Loucy (cell line): Measurements from ENCODE around the gene KIRREL3.

ENCODE experiments used
- CTCF ChIP-seq: fragments of 200-600 bp; sonication (generic); conservative IDR thresholded peaks from 2 replicates; pipeline ENCODE4 v1.5.1; 2014; ENCODE audit warnings: mild to moderate bottlenecking, antibody characterized with exemption, low read length
- EZH2phosphoT487 ChIP-seq: fragments of 200-600 bp; IDR thresholded peaks from 2 replicates; pipeline ENCODE4 v1.6.1; 2018; ENCODE audit warnings: antibody characterized with exemption, mild to moderate bottlenecking, moderate library complexity, borderline replicate concordance

GRCh38 chr11:126507646-126508045 lies 492.9 kb downstream of the KIRREL3 start:
- TF ChIP-seq CTCF: no peak
- TF ChIP-seq EZH2phosphoT487: no peak
